MV-4-11 (cell line): Measurements from ENCODE around the gene SGIP1.

ENCODE experiments used
- DNase-seq: peaks from one replicate; lab custom pipeline; 2025; lab: John Stamatoyannopoulos, UW

Gene SGIP1

GRCh38 chr1:66606362-66607065 lies 72.6 kb downstream of the SGIP1 start:
- DNase-seq = no peak

GRCh38 chr1:66607458-66607857 lies 73.5 kb downstream of the SGIP1 start:
- DNase-seq = no peak

- DNase-seq = no peak
Measured at GRCh38 chr1:66613187-66613586, 79.2 kb downstream of the SGIP1 start.

- DNase-seq = no peak
Measured at GRCh38 chr1:66617362-66618184, 83.6 kb downstream of the SGIP1 start.

GRCh38 chr1:66618390-66618789 lies 84.4 kb downstream of the SGIP1 start:
- DNase-seq = no peak

GRCh38 chr1:66623812-66624211 lies 89.9 kb downstream of the SGIP1 start:
- no peak for DNase-seq

- DNase-seq = no peak
Measured at GRCh38 chr1:66624412-66625060, 90.6 kb downstream of the SGIP1 start.

- DNase-seq = no peak
Measured at GRCh38 chr1:66626261-66626660, 92.3 kb downstream of the SGIP1 start.

GRCh38 chr1:66628926-66629325 lies 95.0 kb downstream of the SGIP1 start:
- no peak for DNase-seq

GRCh38 chr1:66633159-66633558 lies 99.2 kb downstream of the SGIP1 start:
- DNase-seq = no peak

GRCh38 chr1:66637146-66637545 lies 103.2 kb downstream of the SGIP1 start:
- no peak for DNase-seq

- DNase-seq = no peak
Measured at GRCh38 chr1:66641891-66642473, 108.0 kb downstream of the SGIP1 start.

GRCh38 chr1:66642992-66643391 lies 109.0 kb downstream of the SGIP1 start:
- no peak for DNase-seq

GRCh38 chr1:66644331-66644730 lies 110.4 kb downstream of the SGIP1 start:
- DNase-seq = no peak

- DNase-seq = peak; percentile 82
Measured at GRCh38 chr1:66648901-66649595, 115.1 kb downstream of the SGIP1 start.

GRCh38 chr1:66652556-66652955 lies 118.6 kb downstream of the SGIP1 start:
- DNase-seq = no peak

- DNase-seq = no peak
Measured at GRCh38 chr1:66654643-66655042, 120.7 kb downstream of the SGIP1 start.

- peak; percentile 28 for DNase-seq
Measured at GRCh38 chr1:66671455-66671854, 137.5 kb downstream of the SGIP1 start.

- DNase-seq = no peak
Measured at GRCh38 chr1:66676613-66677298, 142.8 kb downstream of the SGIP1 start.

GRCh38 chr1:66678146-66678545 lies 144.2 kb downstream of the SGIP1 start:
- DNase-seq = no peak

GRCh38 chr1:66679140-66679539 lies 145.2 kb downstream of the SGIP1 start:
- DNase-seq = no peak
